RWPE1 (cell line): ENCODE data around the gene OTUD3.
"Not testable (repeated sequence)": the region's sequence is repeated elsewhere in the genome, so short reads cannot be mapped to it uniquely, and the experiment has no call there.

Experiments used
- CTCF ChIA-PET: fragments of 350-600 bp; sonication (Branson Sonifier 250); formaldehyde crosslinking; extraction: SDS; loops from one replicate; lab custom pipeline; 2021; lab: Yijun Ruan, JAX
- POLR2A ChIA-PET: fragments of 400-600 bp; formaldehyde crosslinking; extraction: SDS; loops from one replicate; lab custom pipeline; 2020; ENCODE audit warnings: antibody characterized with exemption; ENCODE audit not compliant: low non-redundant PET; lab: Yijun Ruan, JAX
- DNase-seq: peaks from one replicate; pipeline ENCODE4 v3.0.0; 2012; ENCODE audit warnings: low spot score
- H3K27ac ChIP-seq: fragments of 450-650 bp; 2 replicates; pipeline ENCODE4 v1.5.1; 2017
- TF ChIP-seq, protein P1 (sequence below): fragments of 450-650 bp; conservative IDR thresholded peaks from 2 replicates; pipeline ENCODE4 v1.5.1; 2017; ENCODE audit warnings: low read depth, mild to moderate bottlenecking

OTUD3 gene

GRCh38 chr1:19866029-19866428 lies 16.2 kb upstream of the OTUD3 start:
- TF ChIP-seq, protein P1, sequence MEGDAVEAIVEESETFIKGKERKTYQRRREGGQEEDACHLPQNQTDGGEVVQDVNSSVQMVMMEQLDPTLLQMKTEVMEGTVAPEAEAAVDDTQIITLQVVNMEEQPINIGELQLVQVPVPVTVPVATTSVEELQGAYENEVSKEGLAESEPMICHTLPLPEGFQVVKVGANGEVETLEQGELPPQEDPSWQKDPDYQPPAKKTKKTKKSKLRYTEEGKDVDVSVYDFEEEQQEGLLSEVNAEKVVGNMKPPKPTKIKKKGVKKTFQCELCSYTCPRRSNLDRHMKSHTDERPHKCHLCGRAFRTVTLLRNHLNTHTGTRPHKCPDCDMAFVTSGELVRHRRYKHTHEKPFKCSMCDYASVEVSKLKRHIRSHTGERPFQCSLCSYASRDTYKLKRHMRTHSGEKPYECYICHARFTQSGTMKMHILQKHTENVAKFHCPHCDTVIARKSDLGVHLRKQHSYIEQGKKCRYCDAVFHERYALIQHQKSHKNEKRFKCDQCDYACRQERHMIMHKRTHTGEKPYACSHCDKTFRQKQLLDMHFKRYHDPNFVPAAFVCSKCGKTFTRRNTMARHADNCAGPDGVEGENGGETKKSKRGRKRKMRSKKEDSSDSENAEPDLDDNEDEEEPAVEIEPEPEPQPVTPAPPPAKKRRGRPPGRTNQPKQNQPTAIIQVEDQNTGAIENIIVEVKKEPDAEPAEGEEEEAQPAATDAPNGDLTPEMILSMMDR, result no peak
- H3K27ac ChIP-seq, result no peak overlapping the region
- CTCF ChIA-PET, result no interaction called here
- POLR2A ChIA-PET, result no interaction called here
- no peak for DNase-seq

DNA sequence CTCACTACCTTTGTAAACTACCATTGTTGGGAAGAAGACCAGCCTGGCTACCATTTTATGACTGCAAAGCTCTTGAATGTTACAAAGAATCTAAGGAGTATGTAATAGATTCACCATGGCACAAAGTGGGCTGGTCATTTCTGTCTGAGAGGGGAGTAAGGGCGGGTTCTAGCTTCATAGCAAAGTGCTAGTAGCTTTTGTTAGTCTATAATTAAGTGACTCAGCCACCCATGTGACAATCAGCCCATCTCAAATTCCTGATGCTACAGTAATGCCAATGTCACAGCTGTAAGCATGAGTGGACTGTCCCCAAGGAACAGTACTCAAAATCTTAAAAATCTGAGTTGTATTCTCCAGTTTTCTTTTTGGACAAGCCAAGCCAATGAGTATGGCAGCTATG lies 15.4 kb upstream of the OTUD3 start:
- CTCF ChIA-PET, result interaction anchor here (0.8 kb wide), 1 partner anchor 333 kb away, joined by 4 read pairs; no protein-coding TSS in a partner anchor
- TF ChIP-seq, protein P1, result no peak
- DNase-seq, result no peak
- no peak overlapping the region for H3K27ac ChIP-seq
- POLR2A ChIA-PET, result no interaction called here

DNA sequence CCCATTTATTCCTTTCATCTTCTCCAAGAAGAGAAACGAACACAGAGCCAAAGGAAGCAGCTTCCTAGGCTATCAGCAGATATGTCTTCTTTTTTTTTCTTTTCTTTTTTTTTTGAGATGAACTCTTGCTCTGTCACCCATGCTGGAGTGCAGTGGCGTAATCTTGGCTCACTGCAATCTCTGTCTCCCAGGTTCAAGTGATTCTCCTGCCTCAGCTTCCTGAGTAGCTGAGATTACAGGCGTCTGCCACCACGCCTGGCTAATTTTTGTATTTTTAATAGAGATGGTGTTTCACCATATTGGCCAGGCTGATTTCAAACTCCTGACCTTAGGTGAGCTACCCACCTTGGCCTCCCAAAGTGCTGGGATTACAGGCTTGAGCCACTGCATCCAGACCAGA lies 13.6 kb upstream of the OTUD3 start:
- H3K27ac ChIP-seq, POLR2A ChIA-PET, DNase-seq: not testable (repeated sequence)
- CTCF ChIA-PET, result interaction anchor here (0.6 kb wide), 1 partner anchor 1473 kb away, joined by 4 read pairs; no protein-coding TSS in a partner anchor

GRCh38 chr1:19869453-19869852 lies 12.7 kb upstream of the OTUD3 start:
- DNase-seq, POLR2A ChIA-PET, H3K27ac ChIP-seq: not testable (repeated sequence)
- CTCF ChIA-PET, result interaction anchor here (0.5 to 0.7 kb wide), 2 partner anchors 13 to 193 kb away, joined by 3 read pairs; partner anchors contain the start of gene OTUD3

DNA sequence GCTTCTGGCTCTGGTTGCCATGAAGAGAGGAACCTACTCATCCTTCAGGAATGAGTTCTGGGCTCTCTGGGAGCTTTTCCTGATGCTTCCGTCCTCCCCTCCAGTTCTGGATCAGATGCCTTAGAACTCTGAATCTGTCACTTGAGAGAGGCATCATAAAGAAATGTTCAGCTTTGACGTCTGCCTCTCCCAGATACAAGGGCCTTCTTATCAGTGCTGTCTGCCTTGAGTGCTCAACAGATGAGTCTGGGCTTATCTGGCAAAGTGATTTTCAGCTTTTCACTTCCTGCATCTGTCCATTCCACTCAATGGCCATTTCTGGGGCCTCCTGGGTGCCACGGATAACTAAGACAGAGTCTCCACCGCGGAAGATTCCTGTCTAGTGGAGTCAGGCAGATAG lies 12.3 kb upstream of the OTUD3 start:
- TF ChIP-seq, protein P1, result no peak
- DNase-seq, result no peak
- H3K27ac ChIP-seq, result no peak overlapping the region
- POLR2A ChIA-PET, result no interaction called here
- CTCF ChIA-PET, result interaction anchor here (0.5 to 0.7 kb wide), 2 partner anchors 193 to 1606 kb away, joined by 3 read pairs; no protein-coding TSS in a partner anchor

GRCh38 chr1:19872190-19872589 lies 10.0 kb upstream of the OTUD3 start:
- H3K27ac ChIP-seq, result no peak overlapping the region
- DNase-seq, result peak; percentile 31
- ChIA-PET CTCF (no interaction called here), POLR2A (no interaction called here)
- TF ChIP-seq, protein P1, result no peak

GRCh38 chr1:19877181-19877750 lies 4.9 kb upstream of the OTUD3 start:
- ChIA-PET POLR2A (no interaction called here), CTCF (no interaction called here)
- no peak for DNase-seq
- TF ChIP-seq, protein P1, result no peak
- H3K27ac ChIP-seq, result no peak overlapping the region
